Ovary (tissue), 3 donors: ENCODE results near the gene TAS2R46.

Experiments
- POLR2A ChIP-seq: fragments of 450-650 bp; IDR thresholded peaks from one replicate; pipeline ENCODE4 v1.6.1; 2017; ENCODE audit warnings: antibody characterized with exemption, mild to moderate bottlenecking, moderate library complexity
- TF ChIP-seq, protein P1 (sequence below), 3 donors: fragments of 450-650 bp in 2 of 3; fragments of 200-600 bp in 1 of 3; IDR thresholded peaks; one replicate each; pipeline versions ENCODE4 v1.5.1 to v1.8.0; 2016 to 2022; ENCODE audit warnings: antibody characterized with exemption in 3 of 3, mild to moderate bottlenecking in 1 of 3
- donor health status: DM: no; HTN: no; CAD: no.

DNA sequence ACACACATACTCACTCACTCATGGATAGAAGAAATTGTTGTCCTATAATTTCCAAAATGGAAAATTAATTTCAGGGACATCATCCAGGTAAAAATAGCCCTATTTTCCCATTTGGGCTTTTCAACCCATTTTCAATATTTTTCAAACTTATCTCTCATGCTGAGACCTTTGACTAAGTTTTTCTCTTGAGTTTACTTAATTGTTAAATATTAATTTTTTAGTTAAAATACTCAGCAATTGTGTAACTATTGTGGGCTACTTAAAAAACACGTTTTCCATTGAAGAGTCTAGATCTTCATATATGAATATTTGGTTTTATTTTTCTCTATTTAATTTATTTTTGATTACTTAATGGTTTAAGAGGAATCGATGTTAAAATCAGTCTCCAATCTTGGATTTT is 44.2 kb upstream of the TAS2R46 start:
- no peak for TF ChIP-seq POLR2A
- TF ChIP-seq, protein P1, sequence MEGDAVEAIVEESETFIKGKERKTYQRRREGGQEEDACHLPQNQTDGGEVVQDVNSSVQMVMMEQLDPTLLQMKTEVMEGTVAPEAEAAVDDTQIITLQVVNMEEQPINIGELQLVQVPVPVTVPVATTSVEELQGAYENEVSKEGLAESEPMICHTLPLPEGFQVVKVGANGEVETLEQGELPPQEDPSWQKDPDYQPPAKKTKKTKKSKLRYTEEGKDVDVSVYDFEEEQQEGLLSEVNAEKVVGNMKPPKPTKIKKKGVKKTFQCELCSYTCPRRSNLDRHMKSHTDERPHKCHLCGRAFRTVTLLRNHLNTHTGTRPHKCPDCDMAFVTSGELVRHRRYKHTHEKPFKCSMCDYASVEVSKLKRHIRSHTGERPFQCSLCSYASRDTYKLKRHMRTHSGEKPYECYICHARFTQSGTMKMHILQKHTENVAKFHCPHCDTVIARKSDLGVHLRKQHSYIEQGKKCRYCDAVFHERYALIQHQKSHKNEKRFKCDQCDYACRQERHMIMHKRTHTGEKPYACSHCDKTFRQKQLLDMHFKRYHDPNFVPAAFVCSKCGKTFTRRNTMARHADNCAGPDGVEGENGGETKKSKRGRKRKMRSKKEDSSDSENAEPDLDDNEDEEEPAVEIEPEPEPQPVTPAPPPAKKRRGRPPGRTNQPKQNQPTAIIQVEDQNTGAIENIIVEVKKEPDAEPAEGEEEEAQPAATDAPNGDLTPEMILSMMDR (IDR thresholded peaks at IDR 0.05): no peak
